GM18508 (cell line): ENCODE results near the gene NUP62.

Experiments
- ATAC-seq: cut with Tn5 transposase; IDR thresholded peaks from one replicate; pipeline ENCODE4 v1.9.1; 2021; ENCODE audit warnings: moderate number of reproducible peaks; ENCODE audit not compliant: insufficient read depth, unreplicated experiment

The NUP62 gene

DNA sequence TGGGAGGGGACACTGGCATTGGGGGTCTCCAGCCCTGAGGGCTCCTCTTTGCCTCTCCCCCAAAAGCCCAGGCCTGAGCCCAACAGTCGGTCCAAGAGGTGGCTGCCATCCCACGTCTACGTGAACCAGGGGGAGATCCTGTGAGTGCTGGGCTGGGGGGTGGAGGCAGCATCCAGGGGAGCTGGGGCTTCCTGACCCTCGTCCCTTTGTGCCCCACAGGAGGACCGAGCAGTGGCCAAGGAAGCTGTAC lies 71.5 kb downstream of the NUP62 start:
- no peak for ATAC-seq

DNA sequence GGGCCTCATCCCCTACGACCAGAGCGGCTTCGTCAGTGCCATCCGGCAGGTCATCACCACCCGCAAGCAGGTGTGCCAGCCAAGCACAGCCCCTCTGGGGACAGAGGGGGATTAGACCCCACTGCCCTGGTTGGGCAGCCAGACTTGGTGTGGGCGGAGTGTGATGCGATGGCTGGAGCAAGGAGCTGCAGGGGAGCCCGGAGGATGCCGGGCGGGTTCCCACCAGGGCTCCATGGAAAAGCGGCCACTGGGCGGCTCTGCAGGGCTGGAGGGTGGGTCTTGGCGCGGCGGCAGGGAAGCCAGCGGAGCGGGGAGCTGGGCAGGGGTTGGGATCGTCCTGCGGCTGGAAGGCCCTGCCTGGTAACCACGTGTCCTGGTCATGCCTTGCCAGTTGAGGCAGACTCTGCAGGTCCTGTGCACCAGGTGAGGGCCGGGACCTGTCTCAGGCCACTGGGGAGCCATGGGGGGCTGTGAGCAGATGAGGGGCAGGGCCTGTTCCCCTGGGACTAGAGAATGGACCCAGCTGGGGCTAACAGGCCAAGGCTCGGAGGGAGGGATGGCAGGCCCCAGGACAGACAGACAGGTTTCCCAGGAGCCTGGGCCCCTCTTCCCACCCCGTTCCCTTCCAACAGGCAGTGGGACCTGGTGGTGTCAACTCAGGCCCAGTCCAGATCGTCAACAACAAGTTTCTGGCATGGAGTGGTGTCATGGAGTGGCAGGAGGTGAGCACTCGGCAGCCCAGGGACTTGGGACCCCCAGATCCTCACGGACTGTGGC lies 72.1 kb downstream of the NUP62 start:
- no peak for ATAC-seq
